8988T (cell line): ENCODE data around the gene UBA6.
"Not testable (repeated sequence)": the region's sequence is repeated elsewhere in the genome, so short reads cannot be mapped to it uniquely, and the experiment has no call there.

Source experiments
- DNase-seq: peaks from one replicate; pipeline ENCODE4 v3.0.0; 2011

UBA6 gene

GRCh38 chr4:67713529-67714247, 12.7 kb upstream of the UBA6 start:
- no peak for DNase-seq

DNA sequence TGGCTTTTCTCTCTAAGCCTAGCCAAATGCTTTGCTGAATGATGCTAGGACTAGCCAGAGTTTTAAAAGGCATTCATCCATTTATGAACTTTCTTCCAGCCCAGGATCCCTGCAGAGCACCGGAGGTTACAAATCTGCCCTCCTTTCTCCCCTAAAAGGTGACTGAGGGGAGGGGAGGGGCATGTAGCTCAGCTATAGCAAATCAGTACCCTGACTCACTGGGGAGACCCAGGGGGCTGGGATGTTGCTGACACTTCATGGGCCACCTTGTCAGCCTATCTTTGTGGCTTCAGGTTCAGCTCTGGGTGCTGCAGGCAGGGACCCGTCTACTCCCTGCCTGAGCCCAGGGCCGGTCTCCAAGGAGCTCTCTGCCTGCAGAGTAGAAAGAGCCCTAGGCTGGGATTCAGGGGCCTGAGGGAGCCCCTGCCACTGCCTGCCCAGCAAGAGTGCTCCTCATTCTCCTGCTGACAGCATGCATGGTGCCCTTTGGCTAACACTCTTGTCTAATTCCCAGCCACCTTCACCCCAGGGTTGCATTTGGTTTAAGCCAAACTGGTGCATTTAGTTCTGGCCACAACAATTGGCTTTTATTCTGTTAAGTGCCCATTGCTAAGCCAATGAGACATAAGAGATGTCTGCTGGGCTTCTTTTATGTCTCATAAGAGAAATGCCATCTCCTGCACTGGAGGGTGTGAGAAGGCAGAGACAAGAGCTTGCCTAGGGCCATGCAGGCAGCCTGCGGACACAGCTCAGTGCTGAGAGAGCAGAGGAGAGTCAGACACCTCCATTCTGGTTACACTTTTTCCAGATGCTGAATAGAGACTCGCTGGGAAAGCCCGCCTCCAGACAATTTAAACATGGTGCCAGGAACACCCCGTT, 11.9 kb upstream of the UBA6 start:
- DNase-seq: no peak

- DNase-seq: no peak
These were observed 11.2 kb upstream of the UBA6 start for GRCh38 chr4:67712000-67712625.

GRCh38 chr4:67706682-67707081, 5.7 kb upstream of the UBA6 start:
- DNase-seq: not testable (repeated sequence)

DNA sequence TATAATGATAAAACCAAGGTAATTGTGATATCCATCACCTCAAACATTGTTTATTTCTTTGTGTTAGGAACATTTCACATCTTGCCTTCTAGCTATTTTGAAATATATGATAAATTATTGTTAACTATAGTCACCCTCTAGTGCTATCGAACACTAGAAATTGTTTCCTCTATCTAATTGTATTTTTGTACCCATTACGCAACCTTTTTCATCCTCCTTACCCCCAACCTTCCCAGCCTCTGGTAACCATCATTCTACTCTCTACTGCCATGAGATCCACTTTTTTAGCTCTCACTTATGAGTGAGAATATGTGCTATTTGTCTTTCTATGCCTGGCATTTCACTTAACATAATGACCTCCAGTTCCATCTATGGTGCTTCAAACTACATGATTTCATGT, 3.9 kb upstream of the UBA6 start:
- DNase-seq: no peak

- no peak for DNase-seq
These were observed 1.2 kb upstream of the UBA6 start for GRCh38 chr4:67702166-67702565.

GRCh38 chr4:67701517-67701850, 529 bp upstream of the UBA6 start:
- DNase-seq: no peak

GRCh38 chr4:67700116-67700737, 728 bp downstream of the UBA6 start:
- DNase-seq: no peak

- no peak for DNase-seq
These were observed 1.4 kb downstream of the UBA6 start for GRCh38 chr4:67699603-67700002.

DNA sequence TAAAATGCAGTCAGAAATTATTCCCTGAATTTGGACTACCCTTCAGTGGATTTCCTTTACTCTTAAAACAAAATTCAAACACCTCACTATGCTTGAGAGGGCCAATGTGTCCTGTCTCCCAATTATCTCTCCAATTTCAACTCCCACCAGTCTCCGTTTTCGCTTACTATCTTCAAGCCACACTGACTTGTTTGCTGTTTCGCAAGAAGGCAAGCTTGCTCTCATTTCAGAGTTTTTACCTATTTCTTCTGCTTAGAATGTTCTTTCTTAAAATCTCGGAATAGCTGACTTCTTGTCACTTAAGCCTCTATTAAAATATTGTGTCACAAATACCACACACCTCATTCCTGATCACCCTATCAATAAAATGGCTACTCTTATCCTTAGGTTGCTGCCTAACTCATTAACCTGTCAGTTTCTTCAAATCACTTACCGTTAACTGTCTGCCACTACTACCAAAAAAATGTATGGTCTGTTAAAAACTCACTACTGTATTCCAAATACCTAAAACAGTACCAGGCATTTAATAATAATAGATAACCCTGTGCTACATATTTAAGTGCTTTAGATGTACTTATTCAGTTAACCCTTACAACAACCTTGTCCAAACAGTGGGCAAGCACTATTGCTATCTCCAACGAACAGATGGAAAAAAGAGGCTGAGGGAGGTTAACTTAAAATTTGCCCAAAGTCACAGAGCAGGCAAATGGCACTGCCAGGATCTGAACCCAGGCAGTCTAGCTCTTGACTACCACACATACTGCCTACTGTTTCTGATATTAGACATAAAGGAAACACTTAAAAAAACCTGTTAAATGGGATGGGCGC, 2.9 kb downstream of the UBA6 start:
- DNase-seq: no peak

- DNase-seq: no peak
These were observed 4.9 kb downstream of the UBA6 start for GRCh38 chr4:67696061-67696460.

GRCh38 chr4:67694662-67695061, 6.3 kb downstream of the UBA6 start:
- DNase-seq: no peak

- DNase-seq: no peak
These were observed 9.6 kb downstream of the UBA6 start for GRCh38 chr4:67691328-67691727.

DNA sequence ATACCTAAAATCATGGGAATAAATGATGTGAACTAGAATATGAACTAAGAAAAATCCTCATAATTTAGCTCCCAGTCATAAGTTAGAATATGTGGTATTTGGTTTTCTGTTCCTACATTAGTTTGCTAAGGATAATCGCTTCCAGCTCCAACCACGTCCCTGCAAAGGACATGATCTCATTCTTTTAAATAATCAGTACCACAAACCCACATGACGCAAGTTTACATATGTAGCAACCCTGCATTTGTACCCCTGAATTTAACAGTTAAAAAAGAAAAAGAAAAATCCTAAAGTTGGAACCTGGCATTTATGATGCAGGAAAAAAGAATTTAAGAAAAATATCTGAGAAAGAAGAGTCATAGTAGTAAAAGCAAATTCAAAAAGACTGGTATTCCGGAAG, 13.3 kb downstream of the UBA6 start:
- DNase-seq: no peak

DNA sequence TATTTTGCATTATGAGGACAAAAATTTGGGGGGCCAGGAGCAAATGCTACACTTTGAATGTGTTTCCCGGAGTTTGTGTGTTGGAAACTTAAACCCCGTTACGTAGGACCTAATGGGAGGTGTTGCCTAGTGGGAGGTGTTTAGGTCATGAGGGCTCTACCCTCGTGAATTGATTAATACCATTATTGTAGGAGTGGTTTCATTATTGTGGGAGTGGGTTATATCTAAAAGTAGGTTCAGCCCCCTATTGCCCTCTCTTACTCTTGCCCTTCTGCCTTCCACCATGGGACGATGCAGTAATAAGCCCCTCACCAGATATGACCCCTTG, 15.5 kb downstream of the UBA6 start:
- no peak for DNase-seq

- no peak for DNase-seq
These were observed 16.0 kb downstream of the UBA6 start for GRCh38 chr4:67684839-67685531.

DNA sequence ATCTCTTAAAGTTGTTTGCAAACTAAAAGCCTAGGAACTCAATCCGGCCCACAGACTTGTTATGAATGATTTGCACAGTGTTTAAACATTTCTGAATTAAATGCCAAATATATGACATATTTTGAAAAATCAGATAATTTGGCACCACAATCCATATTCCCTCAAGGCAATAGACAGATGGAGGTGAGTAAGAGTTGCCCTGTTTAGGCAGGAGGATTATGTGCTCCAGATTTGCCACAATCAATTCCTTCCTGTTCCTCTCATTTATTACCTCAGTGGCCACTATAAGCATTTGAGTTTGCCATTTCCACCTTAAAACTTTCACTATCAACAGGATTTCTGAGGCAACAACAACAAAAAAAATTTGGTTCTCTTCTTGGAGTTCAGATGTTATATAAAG, 18.7 kb downstream of the UBA6 start:
- no peak for DNase-seq

GRCh38 chr4:67680581-67681222, 20.3 kb downstream of the UBA6 start:
- no peak for DNase-seq

DNA sequence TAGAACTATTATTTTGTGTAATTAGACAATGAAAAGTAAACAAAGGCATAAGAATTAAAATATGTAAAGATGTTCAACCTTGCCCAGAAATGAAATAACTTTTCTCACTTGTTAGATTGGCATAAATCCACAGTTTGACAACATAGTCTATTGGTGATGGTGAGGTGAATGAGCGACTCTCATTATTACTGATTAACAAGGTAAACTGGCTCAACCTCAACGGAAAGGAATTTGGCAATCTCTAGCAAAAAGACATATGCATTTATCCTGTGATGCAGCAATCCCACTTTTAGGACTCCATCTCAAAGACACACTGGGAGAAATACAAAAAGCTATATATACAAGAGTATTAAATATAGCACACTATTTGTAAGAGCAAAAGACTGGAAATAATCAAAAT, 22.3 kb downstream of the UBA6 start:
- DNase-seq: no peak

- DNase-seq: no peak
These were observed 26.9 kb downstream of the UBA6 start for GRCh38 chr4:67674098-67674497.

- DNase-seq: no peak
These were observed 32.6 kb downstream of the UBA6 start for GRCh38 chr4:67668315-67668714.

DNA sequence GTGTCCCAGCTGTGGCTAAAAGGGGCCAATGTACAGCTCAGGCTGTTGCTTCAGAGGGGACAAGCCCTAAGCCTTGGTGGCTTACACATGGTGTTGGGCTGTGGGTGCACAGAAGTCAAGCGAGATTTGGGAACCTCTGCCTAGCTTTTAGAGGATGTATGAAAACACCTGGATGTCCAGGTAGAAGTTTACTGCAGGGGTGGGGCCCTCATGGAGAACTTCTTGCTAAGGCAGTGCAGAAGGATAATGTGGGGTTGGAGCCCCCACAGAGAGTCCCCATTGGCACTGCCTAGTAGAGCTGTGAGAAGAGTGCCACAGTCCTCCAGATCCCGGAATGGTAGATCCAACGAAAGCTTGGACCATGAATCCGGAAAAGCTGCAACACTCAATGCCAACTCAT, 40.5 kb downstream of the UBA6 start:
- no peak for DNase-seq
